ENCODE measurements around the gene OR11H7.
"Not testable (repeated sequence)": the region's sequence is repeated elsewhere in the genome, so short reads cannot be mapped to it uniquely, and the experiment has no call there.

OR11H7 gene

DNA sequence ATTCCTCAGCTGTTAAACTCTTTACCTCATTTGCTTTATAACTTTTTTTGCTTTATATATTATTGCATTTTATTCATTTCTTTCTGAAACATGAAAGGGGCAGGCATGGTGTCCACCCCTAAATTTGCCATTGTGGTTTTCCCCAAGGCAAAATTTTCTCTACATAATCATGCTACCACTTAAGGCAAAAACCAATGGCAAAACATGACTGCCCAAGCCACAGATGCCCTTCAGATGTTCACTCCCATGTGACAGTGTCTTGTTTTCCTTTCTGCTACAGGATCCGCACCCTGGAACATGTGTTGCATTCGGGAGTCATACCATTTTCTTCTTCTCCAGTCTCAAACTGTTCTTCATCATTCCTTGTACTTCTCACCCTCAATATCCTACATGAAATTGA is 48.6 kb downstream of the OR11H7 start:
- DNase-seq (ENCODE audit: low read depth in 2 of 3, low spot score in 1 of 3) = no peak

DNA sequence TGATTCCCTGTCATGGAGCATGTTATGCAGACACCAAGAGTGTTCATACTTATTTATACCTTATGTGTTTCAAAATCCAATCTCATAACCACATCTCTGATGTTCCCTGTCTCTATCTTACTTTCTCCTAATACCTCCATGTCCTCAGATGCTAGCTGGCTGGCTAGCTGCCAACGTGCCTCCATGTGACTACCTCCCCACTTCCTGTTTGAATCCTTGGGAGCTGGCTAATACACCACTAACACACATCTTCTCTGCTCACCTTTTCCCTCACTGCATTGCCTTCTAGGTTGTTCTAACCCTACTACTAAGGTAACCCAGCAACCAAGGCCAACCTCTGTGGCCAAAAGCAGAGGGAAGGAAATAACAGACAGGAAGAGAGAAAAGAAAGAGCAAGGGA is 49.6 kb downstream of the OR11H7 start:
- no peak for DNase-seq (ENCODE audit: low read depth in 2 of 3, low spot score in 1 of 3)

DNA sequence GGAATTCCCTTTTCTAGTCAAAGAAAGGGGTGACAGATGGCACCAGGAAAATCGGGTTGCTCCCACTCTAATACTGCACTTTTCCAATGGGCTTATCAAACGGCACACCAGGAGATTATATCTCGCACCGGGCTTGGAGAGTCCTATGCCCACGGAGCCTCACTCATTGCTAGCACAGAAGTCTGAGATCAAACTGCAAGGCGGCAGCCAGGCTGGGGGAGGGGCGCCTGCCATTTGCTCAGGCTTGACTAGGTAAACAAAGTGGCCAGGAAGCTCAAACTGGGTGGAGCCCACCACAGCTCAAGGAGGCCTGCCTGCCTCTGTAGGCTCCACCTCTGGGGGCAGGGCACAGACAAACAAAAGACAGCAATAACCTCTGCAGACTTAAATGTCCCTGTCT is 51.5 kb downstream of the OR11H7 start:
- not testable (repeated sequence) for DNase-seq (ENCODE audit: low read depth in 2 of 3, low spot score in 1 of 3)
